ENCODE results near the gene NADSYN1.

DNA sequence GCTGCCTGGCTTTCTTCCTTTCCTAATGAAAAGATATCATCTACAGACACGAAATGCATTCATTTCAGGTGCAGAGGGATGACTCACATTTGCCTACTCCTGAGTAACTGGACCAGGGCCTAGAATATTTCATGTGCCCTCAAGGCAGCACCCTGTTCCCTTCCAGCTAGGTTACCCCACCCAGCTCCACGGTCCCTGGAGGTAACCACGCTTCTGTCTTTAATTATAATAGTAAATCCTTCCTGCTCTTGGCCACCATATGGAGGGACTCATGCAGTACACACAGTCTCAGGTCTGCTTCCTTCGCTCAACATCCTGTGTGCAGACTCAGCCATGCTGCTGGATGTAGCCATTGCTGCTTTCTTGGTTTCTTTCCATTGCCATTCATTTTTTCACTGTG is 27.1 kb upstream of the NADSYN1 start:
- TF ChIP-seq, protein P1, sequence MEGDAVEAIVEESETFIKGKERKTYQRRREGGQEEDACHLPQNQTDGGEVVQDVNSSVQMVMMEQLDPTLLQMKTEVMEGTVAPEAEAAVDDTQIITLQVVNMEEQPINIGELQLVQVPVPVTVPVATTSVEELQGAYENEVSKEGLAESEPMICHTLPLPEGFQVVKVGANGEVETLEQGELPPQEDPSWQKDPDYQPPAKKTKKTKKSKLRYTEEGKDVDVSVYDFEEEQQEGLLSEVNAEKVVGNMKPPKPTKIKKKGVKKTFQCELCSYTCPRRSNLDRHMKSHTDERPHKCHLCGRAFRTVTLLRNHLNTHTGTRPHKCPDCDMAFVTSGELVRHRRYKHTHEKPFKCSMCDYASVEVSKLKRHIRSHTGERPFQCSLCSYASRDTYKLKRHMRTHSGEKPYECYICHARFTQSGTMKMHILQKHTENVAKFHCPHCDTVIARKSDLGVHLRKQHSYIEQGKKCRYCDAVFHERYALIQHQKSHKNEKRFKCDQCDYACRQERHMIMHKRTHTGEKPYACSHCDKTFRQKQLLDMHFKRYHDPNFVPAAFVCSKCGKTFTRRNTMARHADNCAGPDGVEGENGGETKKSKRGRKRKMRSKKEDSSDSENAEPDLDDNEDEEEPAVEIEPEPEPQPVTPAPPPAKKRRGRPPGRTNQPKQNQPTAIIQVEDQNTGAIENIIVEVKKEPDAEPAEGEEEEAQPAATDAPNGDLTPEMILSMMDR (IDR thresholded peaks at IDR 0.05), result no peak
- no peak for TF ChIP-seq EP300 (IDR thresholded peaks at IDR 0.05)
